Testis (tissue), 3 donors: ENCODE data around the gene ALS2CL. TPM values are rescaled to one million over a fixed set of nuclear protein-coding genes. Genes with fewer than 3 reads are reported as not detected.

Experiments used
- DNase-seq: peaks from one replicate; pipeline ENCODE4 v3.0.0-alpha.2; 2019
- H3K27ac ChIP-seq, 2 donors: fragments of 200-600 bp; sonication (generic); one replicate each; pipeline ENCODE4 v1.5.1; 2019
- H3K27me3 ChIP-seq: fragments of 200-600 bp; sonication (generic); one replicate; pipeline ENCODE4 v1.5.1; 2019
- H3K36me3 ChIP-seq: fragments of 200-600 bp; sonication (generic); one replicate; pipeline ENCODE4 v1.5.1; 2017; ENCODE audit warnings: low read depth; ENCODE audit errors: missing control alignments
- H3K4me1 ChIP-seq: fragments of 200-600 bp; sonication (generic); one replicate; pipeline ENCODE4 v1.5.1; 2019
- H3K4me3 ChIP-seq, 2 donors: fragments of 200-600 bp; sonication (generic); one replicate each; pipeline ENCODE4 v1.5.1; 2017 to 2019
- H3K9me3 ChIP-seq: fragments of 200-600 bp; sonication (generic); one replicate; pipeline ENCODE4 v1.5.1; 2017
- CTCF ChIP-seq, 3 experiments: fragments of 450-650 bp in 2 of 3; fragments of 200-600 bp in 1 of 3; sonication (generic) in 1 of 3; IDR thresholded peaks; one replicate each; pipeline ENCODE4 v1.5.1; 2016 to 2019; ENCODE audit warnings: antibody characterized with exemption in 3 of 3, mild to moderate bottlenecking in 2 of 3, moderate library complexity in 1 of 3
- POLR2A ChIP-seq: fragments of 450-650 bp; IDR thresholded peaks from one replicate; pipeline ENCODE4 v1.6.1; 2017; ENCODE audit warnings: antibody characterized with exemption, mild to moderate bottlenecking, moderate library complexity
- WGBS, 2 donors: methylation state at CpG; one replicate each; pipeline ENCODE4 v1.1.5; 2018; 5-methylcytosine and 5-hydroxymethylcytosine counted together
- intact Hi-C: fragments of 100-400 bp; cut with DNase I; formaldehyde crosslinking; loops from one replicate; pipeline ENCODE4 v1.15.1; 2023; ENCODE audit warnings: low total_unique reads
- polyA plus RNA-seq: library from polyadenylated mRNA; stranded (reverse); fragments of 350-450 nt; fragmentation: Illumina TruSeq; extraction: RNeasy Lipid Tissue Mini Kit (QIAGEN cat#74804); gene quantifications from one replicate; pipeline ENCODE4 v1.2.3, GENCODE V29; 2014; ENCODE audit warnings: low read depth, low replicate concordance; ENCODE audit not compliant: insufficient read depth
- total RNA-seq, 2 donors: library from RNA; depleted of rRNA; stranded (reverse); fragments of >200 nt; gene quantifications; one replicate each; pipeline ENCODE4 v1.2.3, GENCODE V29; 2016

Gene ALS2CL
- total and polyA plus RNA-seq, 3 donors from 2014 or later: 4.4 to 11.2 (median 5.4) TPM

- no peaks in the 10 kb centered on the region for H3K9me3 ChIP-seq
- H3K4me1 ChIP-seq: peaks cover 5% of the 10 kb centered on the region
- TF ChIP-seq CTCF (IDR thresholded peaks at IDR 0.05) (no peak), POLR2A (no peak)
- H3K4me3 ChIP-seq: no peak overlapping the region
- H3K27me3 ChIP-seq: no peaks in the 10 kb centered on the region
- no peaks in the 10 kb centered on the region for H3K36me3 ChIP-seq
- 90 to 97% methylated on average over 19 to 20 of the region's 20 CpGs for WGBS, 2 donors
- intact Hi-C loops: no loop called here
- DNase-seq: no peak
- no peak overlapping the region for H3K27ac ChIP-seq
Observed at GRCh38 chr3:46736006-46736872, 42.8 kb upstream of the ALS2CL start.

GRCh38 chr3:46734773-46735172 is 41.3 kb upstream of the ALS2CL start:
- Histone ChIP-seq H3K4me3 (no peak overlapping the region), H3K27ac (no peak overlapping the region), H3K36me3 (no peaks in the 10 kb centered on the region), H3K9me3 (no peaks in the 10 kb centered on the region), H3K4me1 (peaks cover 5% of the 10 kb centered on the region), H3K27me3 (no peaks in the 10 kb centered on the region)
- TF ChIP-seq CTCF (IDR thresholded peaks at IDR 0.05) (no peak), POLR2A (no peak)
- intact Hi-C loops: no loop called here
- DNase-seq: no peak
- WGBS, 2 donors: 78 to 88% methylated on average over 4 of the region's 4 CpGs

- intact Hi-C loops: no loop called here
- peaks cover 5% of the 10 kb centered on the region for H3K4me1 ChIP-seq
- WGBS, 2 donors: 80 to 86% methylated on average over 9 of the region's 9 CpGs
- H3K4me3 ChIP-seq: no peak overlapping the region
- no peak for DNase-seq
- no peaks in the 10 kb centered on the region for H3K27me3 ChIP-seq
- no peak for TF ChIP-seq POLR2A
- TF ChIP-seq CTCF (IDR thresholded peaks at IDR 0.05): no peak
- H3K9me3 ChIP-seq: no peaks in the 10 kb centered on the region
- H3K27ac ChIP-seq: no peak overlapping the region
- H3K36me3 ChIP-seq: no peaks in the 10 kb centered on the region
Observed at GRCh38 chr3:46733026-46733800, 39.7 kb upstream of the ALS2CL start.

GRCh38 chr3:46731795-46732194 is 38.3 kb upstream of the ALS2CL start:
- intact Hi-C loops: no loop called here
- Histone ChIP-seq H3K27me3 (no peaks in the 10 kb centered on the region), H3K9me3 (no peaks in the 10 kb centered on the region), H3K27ac (no peak overlapping the region), H3K4me3 (no peak overlapping the region), H3K4me1 (no peaks in the 10 kb centered on the region), H3K36me3 (no peaks in the 10 kb centered on the region)
- 90 to 98% methylated on average over 3 of the region's 3 CpGs for WGBS, 2 donors
- DNase-seq: no peak
- TF ChIP-seq POLR2A: no peak
- no peak for TF ChIP-seq CTCF (IDR thresholded peaks at IDR 0.05)
